ENCODE data around the gene MYLK.
"Not testable (repeated sequence)": the region's sequence is repeated elsewhere in the genome, so short reads cannot be mapped to it uniquely, and the experiment has no call there.

The MYLK gene

GRCh38 chr3:123884203-123884831 lies at the start of gene MYLK:
Gene MYLK, minus strand, starts transcription at chr3:123884332. Its CDS starts 90,491 bp downstream, at chr3:123793841.
- DNase-seq, result peak; percentile 86

GRCh38 chr3:123930445-123930844 lies 46.3 kb upstream of the MYLK start:
- no peak for DNase-seq

GRCh38 chr3:123929325-123929724 lies 45.2 kb upstream of the MYLK start:
- no peak for DNase-seq

GRCh38 chr3:123926396-123926795 lies 42.3 kb upstream of the MYLK start:
- no peak for DNase-seq

GRCh38 chr3:123920868-123921267 lies 36.7 kb upstream of the MYLK start:
- DNase-seq, result no peak

- DNase-seq, result no peak
Measured at GRCh38 chr3:123920383-123920782, 36.3 kb upstream of the MYLK start.

GRCh38 chr3:123919353-123919752 lies 35.2 kb upstream of the MYLK start:
- no peak for DNase-seq

GRCh38 chr3:123914829-123915228 lies 30.7 kb upstream of the MYLK start:
- DNase-seq, result no peak

- no peak for DNase-seq
Measured at GRCh38 chr3:123909785-123910184, 25.7 kb upstream of the MYLK start.

- no peak for DNase-seq
Measured at GRCh38 chr3:123907720-123908119, 23.6 kb upstream of the MYLK start.

GRCh38 chr3:123899300-123899865 lies 15.3 kb upstream of the MYLK start:
- DNase-seq, result no peak

- no peak for DNase-seq
Measured at GRCh38 chr3:123893012-123893411, 8.9 kb upstream of the MYLK start.

- no peak for DNase-seq
Measured at GRCh38 chr3:123892195-123892594, 8.1 kb upstream of the MYLK start.

- DNase-seq, result not testable (repeated sequence)
Measured at GRCh38 chr3:123890991-123891390, 6.9 kb upstream of the MYLK start.

- not testable (repeated sequence) for DNase-seq
Measured at GRCh38 chr3:123890162-123890561, 6.0 kb upstream of the MYLK start.

GRCh38 chr3:123884993-123885392 lies 861 bp upstream of the MYLK start:
- no peak for DNase-seq

- DNase-seq, result no peak
Measured at GRCh38 chr3:123883701-123884202, 380 bp downstream of the MYLK start.

GRCh38 chr3:123883111-123883510 lies 1.0 kb downstream of the MYLK start:
- no peak for DNase-seq

GRCh38 chr3:123881771-123882170 lies 2.4 kb downstream of the MYLK start:
- no peak for DNase-seq

- peak; percentile 21 for DNase-seq
Measured at GRCh38 chr3:123880998-123881561, 3.1 kb downstream of the MYLK start.

- no peak for DNase-seq
Measured at GRCh38 chr3:123878807-123879206, 5.3 kb downstream of the MYLK start.

- DNase-seq, result no peak
Measured at GRCh38 chr3:123877965-123878364, 6.2 kb downstream of the MYLK start.

- DNase-seq, result no peak
Measured at GRCh38 chr3:123877466-123877865, 6.7 kb downstream of the MYLK start.

GRCh38 chr3:123876858-123877257 lies 7.3 kb downstream of the MYLK start:
- no peak for DNase-seq

All from kidney glomerular epithelial cell (primary cell).